Activated CD4-positive, alpha-beta T cell treated with anti-CD3 and anti-CD28 coated beads for 36 hours (primary cell): Measurements from ENCODE around the gene KCNIP3. TPM values are rescaled to one million over a fixed set of nuclear protein-coding genes. Genes with fewer than 3 reads are reported as not detected.
"Not testable (repeated sequence)": the region's sequence is repeated elsewhere in the genome, so short reads cannot be mapped to it uniquely, and the experiment has no call there.

Experiments
- ATAC-seq: fragments of 200-7000 bp; cut with Tn5 transposase; one replicate; pipeline ENCODE4 v1.10.0; 2021; ENCODE audit warnings: mild to moderate bottlenecking, moderate library complexity
- CTCF ChIA-PET: fragments of 350-600 bp; sonication (Branson Sonifier 250); formaldehyde crosslinking; loops from one replicate; lab custom pipeline; 2021; ENCODE audit warnings: antibody characterized with exemption; lab: Charles Lee
- POLR2A ChIA-PET: fragments of 350-600 bp; sonication (Branson Sonifier 250); formaldehyde crosslinking; loops from one replicate; lab custom pipeline; 2021; ENCODE audit warnings: antibody characterized with exemption, inconsistent platforms; lab: Charles Lee
- DNase-seq: peaks from one replicate; pipeline ENCODE4 v3.0.0-alpha.2; 2020
- H3K27ac Mint-ChIP-seq: one replicate; pipeline ENCODE4 v1.8.0; 2021; ENCODE audit warnings: mixed read lengths
- H3K27me3 Mint-ChIP-seq: one replicate; pipeline ENCODE4 v1.8.0; 2021; ENCODE audit warnings: mixed read lengths
- H3K36me3 Mint-ChIP-seq: one replicate; pipeline ENCODE4 v1.8.0; 2021; ENCODE audit warnings: low read depth, mixed read lengths
- H3K4me1 Mint-ChIP-seq: one replicate; pipeline ENCODE4 v1.8.0; 2021; ENCODE audit warnings: mixed read lengths
- H3K4me3 Mint-ChIP-seq: one replicate; pipeline ENCODE4 v1.8.0; 2021; ENCODE audit warnings: mild to moderate bottlenecking, moderate library complexity, mixed read lengths
- H3K9me3 Mint-ChIP-seq: one replicate; pipeline ENCODE4 v1.8.0; 2021; ENCODE audit warnings: low read depth, mixed read lengths
- intact Hi-C, 2 experiments: fragments of 100-400 bp; cut with DNase I in 1 of 2; cut with micrococcal nuclease in 1 of 2; formaldehyde crosslinking; loops; one replicate each; pipeline versions ENCODE4 v1.14.2 to v1.15.1; 2022 to 2024; cut with DNase I, micrococcal nuclease
- total RNA-seq, 2 experiments: library from RNA; stranded (reverse); gene quantifications; one replicate each; pipeline ENCODE4 v1.2.3, GENCODE V29; 2021

KCNIP3 gene
- total RNA-seq, 2 experiments from 2014 or later: not detected

GRCh38 chr2:95402004-95402369 is 104.8 kb downstream of the KCNIP3 start:
- POLR2A ChIA-PET, H3K36me3 Mint-ChIP-seq, H3K9me3 Mint-ChIP-seq, H3K27me3 Mint-ChIP-seq, DNase-seq: not testable (repeated sequence)
- CTCF ChIA-PET: interaction anchor here (0.6 to 2.4 kb wide), 5 partner anchors 13 to 57 kb away, joined by 3 to 15 read pairs (median 7); no protein-coding TSS in a partner anchor
- H3K4me1 Mint-ChIP-seq: peaks cover 16% of the 10 kb centered on the region
- peak; percentile 19 for ATAC-seq
- peak overlapping the region; percentile 95 for H3K27ac Mint-ChIP-seq
- H3K4me3 Mint-ChIP-seq: peak overlapping the region; percentile 91
- intact Hi-C loops: loop anchor here (1.0 to 5.0 kb wide), 8 partner anchors 55 to 379 kb away; partner anchors contain the start of genes ZNF2 (in 2 of the 2) and ZNF892 (in 1 of the 2)

- CTCF ChIA-PET: interaction anchor here (0.6 to 2.4 kb wide), 5 partner anchors 9 to 58 kb away, joined by 3 to 15 read pairs (median 7); no protein-coding TSS in a partner anchor
- Mint-ChIP-seq H3K27me3 (no peaks in the 10 kb centered on the region), H3K27ac (peak within 1 kb of the TSS; percentile 95), H3K9me3 (no peaks in the 10 kb centered on the region), H3K4me3 (peak within 1 kb of the TSS; percentile 91), H3K36me3 (no peaks in the 10 kb centered on the region), H3K4me1 (peaks cover 16% of the 10 kb centered on the region)
- ATAC-seq (peak; percentile 95), DNase-seq (peak; percentile 98)
- intact Hi-C loops: loop anchor here (1.0 to 5.0 kb wide), 8 partner anchors 56 to 380 kb away; partner anchors contain the start of genes ZNF2 (in 2 of the 2) and ZNF892 (in 1 of the 2)
- POLR2A ChIA-PET: no interaction called here
Observed at GRCh38 chr2:95402370-95403203, 105.4 kb downstream of the KCNIP3 start, which contains the start of gene FAHD2A. TSS of gene FAHD2A (plus strand) at chr2:95402708. CDS start at chr2:95405559, 2,851 bp downstream.

GRCh38 chr2:95403204-95403721 is 106.1 kb downstream of the KCNIP3 start:
- DNase-seq (peak; percentile 65), ATAC-seq (peak; percentile 62)
- CTCF ChIA-PET: interaction anchor here (0.6 to 2.4 kb wide), 6 partner anchors 10 to 58 kb away, joined by 3 to 15 read pairs (median 6); no protein-coding TSS in a partner anchor
- H3K36me3 Mint-ChIP-seq, H3K9me3 Mint-ChIP-seq, POLR2A ChIA-PET, H3K27me3 Mint-ChIP-seq: not testable (repeated sequence)
- Mint-ChIP-seq H3K4me1 (peaks cover 16% of the 10 kb centered on the region), H3K27ac (peak overlapping the region; percentile 95), H3K4me3 (peak overlapping the region; percentile 91)
- intact Hi-C loops: loop anchor here (2.0 to 5.0 kb wide), 7 partner anchors 56 to 380 kb away; partner anchors contain the start of genes ZNF2 (in 1 of the 2) and ZNF892 (in 1 of the 2)

- CTCF ChIA-PET: interaction anchor here (1.3 to 1.9 kb wide), 3 partner anchors 11 to 59 kb away, joined by 4 to 7 read pairs (median 6); no protein-coding TSS in a partner anchor
Observed at GRCh38 chr2:95403824-95404223, 106.7 kb downstream of the KCNIP3 start.

GRCh38 chr2:95404676-95405075 is 107.5 kb downstream of the KCNIP3 start:
- ATAC-seq, H3K4me3 Mint-ChIP-seq, H3K9me3 Mint-ChIP-seq, H3K27ac Mint-ChIP-seq, H3K27me3 Mint-ChIP-seq, POLR2A ChIA-PET: not testable (repeated sequence)
- CTCF ChIA-PET: interaction anchor here (1.5 kb wide), 1 partner anchor 15 kb away, joined by 4 read pairs; no protein-coding TSS in a partner anchor
- Mint-ChIP-seq H3K36me3 (peaks cover 12% of the 10 kb centered on the region), H3K4me1 (peaks cover 16% of the 10 kb centered on the region)
- DNase-seq: peak; percentile 13
- intact Hi-C loops: loop anchor here in 1 of 2 experiments (5.0 kb wide), 2 partner anchors 123 to 323 kb away; no protein-coding TSS in a partner anchor

More at GRCh38 chr2:95403824-95404223, 106.7 kb downstream of the KCNIP3 start:
- H3K36me3 Mint-ChIP-seq, DNase-seq, ATAC-seq, H3K9me3 Mint-ChIP-seq, POLR2A ChIA-PET, H3K27me3 Mint-ChIP-seq: not testable (repeated sequence)
- Mint-ChIP-seq H3K27ac (peak overlapping the region; percentile 13), H3K4me1 (peaks cover 16% of the 10 kb centered on the region), H3K4me3 (peak overlapping the region; percentile 91)
- intact Hi-C loops: loop anchor here (2.0 to 5.0 kb wide), 7 partner anchors 57 to 381 kb away; partner anchors contain the start of genes ZNF2 (in 1 of the 2) and ZNF892 (in 1 of the 2)

DNA sequence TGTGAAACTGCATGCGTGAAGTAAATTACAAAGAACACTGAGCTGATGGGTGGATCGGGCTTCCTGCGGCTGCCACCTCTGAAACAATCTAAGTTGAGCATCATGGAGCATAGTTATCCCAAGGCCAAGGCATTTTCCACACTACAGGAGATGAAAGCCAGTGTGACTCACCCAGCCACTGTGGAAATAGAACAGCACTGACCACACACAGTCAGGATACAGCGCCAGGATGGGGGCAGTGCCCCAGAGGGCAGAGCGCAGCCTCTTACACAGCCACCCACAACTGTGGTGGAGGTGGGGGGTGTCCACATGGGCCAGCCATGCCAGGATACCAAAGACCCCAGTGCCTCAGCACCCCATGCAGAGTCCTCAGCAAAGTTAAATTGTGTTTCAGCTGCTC is 114.1 kb downstream of the KCNIP3 start:
- H3K27ac Mint-ChIP-seq, ATAC-seq, H3K4me1 Mint-ChIP-seq, DNase-seq, H3K9me3 Mint-ChIP-seq, POLR2A ChIA-PET, intact Hi-C loops, H3K27me3 Mint-ChIP-seq, H3K4me3 Mint-ChIP-seq: not testable (repeated sequence)
- CTCF ChIA-PET: interaction anchor here (1.0 kb wide), 1 partner anchor 10 kb away, joined by 3 read pairs; no protein-coding TSS in a partner anchor
- peaks cover 13% of the 10 kb centered on the region for H3K36me3 Mint-ChIP-seq

DNA sequence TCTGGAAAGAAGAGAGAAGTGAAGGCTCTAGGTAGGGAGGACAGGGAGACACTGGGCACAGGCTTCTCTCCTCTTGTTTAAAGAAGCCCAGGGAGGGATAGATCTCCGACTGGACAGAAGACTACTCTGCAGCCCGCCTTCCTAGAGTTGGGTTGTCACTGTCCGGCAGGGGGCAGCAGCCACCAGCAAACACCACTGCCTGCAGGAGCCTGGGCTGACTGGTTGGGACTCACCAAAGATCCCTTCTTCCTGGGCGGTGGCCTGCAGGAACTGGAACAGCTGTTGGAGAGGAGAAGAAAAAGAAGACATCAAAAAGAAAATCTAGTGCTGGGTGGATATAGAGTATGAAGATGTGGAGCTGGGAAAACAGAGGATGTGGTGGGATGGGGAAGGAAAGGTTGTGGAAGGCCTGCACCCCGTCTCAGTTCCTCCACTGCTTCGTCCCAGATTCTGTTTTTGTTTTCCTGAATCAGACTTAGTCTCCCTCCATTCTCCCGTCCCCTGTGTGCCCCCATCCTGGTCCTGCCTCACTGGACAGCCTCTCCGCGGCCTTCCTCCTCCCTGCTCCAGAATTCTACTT is 117.0 kb downstream of the KCNIP3 start:
- H3K27ac Mint-ChIP-seq, H3K4me3 Mint-ChIP-seq, H3K4me1 Mint-ChIP-seq, H3K36me3 Mint-ChIP-seq, H3K9me3 Mint-ChIP-seq, H3K27me3 Mint-ChIP-seq, POLR2A ChIA-PET, intact Hi-C loops: not testable (repeated sequence)
- CTCF ChIA-PET: interaction anchor here (0.7 kb wide), 1 partner anchor 11 kb away, joined by 3 read pairs; no protein-coding TSS in a partner anchor
- ATAC-seq (peak; percentile 92), DNase-seq (peak; percentile 83)

- CTCF ChIA-PET: interaction anchor here (1.5 kb wide), 1 partner anchor 315 kb away, joined by 3 read pairs; no protein-coding TSS in a partner anchor
- H3K9me3 Mint-ChIP-seq, DNase-seq, H3K27me3 Mint-ChIP-seq, H3K4me3 Mint-ChIP-seq, H3K4me1 Mint-ChIP-seq, intact Hi-C loops, POLR2A ChIA-PET, H3K36me3 Mint-ChIP-seq, H3K27ac Mint-ChIP-seq, ATAC-seq: not testable (repeated sequence)
Observed at GRCh38 chr2:95415138-95415537, 118.0 kb downstream of the KCNIP3 start.

DNA sequence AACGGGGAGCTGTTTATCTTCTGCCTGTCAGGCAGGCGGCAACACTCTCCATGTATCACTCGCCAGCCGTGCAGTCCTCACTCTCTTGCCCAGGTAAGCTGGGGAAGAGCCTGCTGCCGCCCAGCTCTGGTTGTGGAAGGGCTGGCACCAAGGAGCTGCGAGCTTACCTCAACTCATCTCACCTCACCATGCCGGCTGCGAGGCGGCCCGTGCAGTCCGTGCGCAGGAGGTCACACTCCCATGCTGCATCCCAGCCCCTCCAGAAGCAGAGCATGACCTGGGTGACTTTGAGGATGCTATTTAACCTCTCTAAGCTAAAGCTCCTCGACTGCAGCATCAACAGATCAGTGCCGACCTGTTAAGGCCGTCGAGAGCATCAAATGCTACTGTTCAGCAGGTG is 118.4 kb downstream of the KCNIP3 start:
- H3K9me3 Mint-ChIP-seq, H3K4me1 Mint-ChIP-seq, H3K27me3 Mint-ChIP-seq, H3K36me3 Mint-ChIP-seq, H3K27ac Mint-ChIP-seq, POLR2A ChIA-PET, intact Hi-C loops, ATAC-seq, H3K4me3 Mint-ChIP-seq, DNase-seq: not testable (repeated sequence)
- CTCF ChIA-PET: interaction anchor here (1.5 kb wide), 1 partner anchor 315 kb away, joined by 3 read pairs; no protein-coding TSS in a partner anchor

DNA sequence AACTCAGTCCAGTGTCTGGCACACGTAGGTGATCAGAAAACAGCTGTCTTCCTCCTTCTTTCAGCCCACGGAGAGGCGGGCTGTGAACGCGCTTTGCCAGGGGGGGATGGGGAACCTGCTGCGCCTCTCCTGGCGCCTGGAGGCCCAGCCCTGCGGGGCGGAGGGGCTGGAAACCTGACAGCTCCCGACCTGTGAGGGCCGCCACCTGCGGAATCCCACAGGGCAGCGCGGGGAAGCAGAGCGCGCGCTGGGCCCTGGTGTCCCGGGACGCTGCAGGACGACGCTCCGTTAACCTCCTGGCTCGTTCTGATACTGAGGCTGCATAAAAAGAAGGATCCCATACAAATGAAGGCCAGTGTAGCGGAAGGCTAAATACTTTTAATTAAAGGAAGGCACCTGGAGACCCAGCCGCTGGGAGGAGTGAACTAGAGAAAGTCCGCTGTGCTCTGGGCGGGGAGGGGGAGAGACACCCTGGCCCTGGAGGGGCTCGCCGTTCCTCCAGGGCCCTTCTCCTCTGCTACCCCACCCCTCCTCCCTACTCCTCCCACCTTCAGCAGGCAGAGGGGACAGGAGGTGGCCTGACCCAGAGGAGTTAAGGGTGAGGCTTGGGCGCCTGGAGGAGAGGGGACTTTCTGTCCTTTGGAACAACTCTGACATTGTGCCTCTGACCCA is 130.2 kb downstream of the KCNIP3 start:
- DNase-seq, H3K4me1 Mint-ChIP-seq, H3K27ac Mint-ChIP-seq, H3K4me3 Mint-ChIP-seq, H3K27me3 Mint-ChIP-seq, H3K36me3 Mint-ChIP-seq, intact Hi-C loops, H3K9me3 Mint-ChIP-seq, POLR2A ChIA-PET, CTCF ChIA-PET, ATAC-seq: not testable (repeated sequence)
